Ureter (tissue), 1 donor: ENCODE measurements around the gene PLA2G2F. TPM values are rescaled to one million over a fixed set of nuclear protein-coding genes. Genes with fewer than 3 reads are reported as not detected.

Experiments used
- DNase-seq: peaks from one replicate; pipeline ENCODE4 v3.0.0-alpha.2; 2020; ENCODE audit warnings: low spot score
- total RNA-seq: library from RNA; stranded (reverse); gene quantifications from one replicate; pipeline ENCODE4 v1.2.4, GENCODE V29; 2023
- donor health status: DM: yes; HTN: yes; CAD: no.

PLA2G2F gene
- total RNA-seq, 1 donor from 2014 or later = 19.2 TPM

DNA sequence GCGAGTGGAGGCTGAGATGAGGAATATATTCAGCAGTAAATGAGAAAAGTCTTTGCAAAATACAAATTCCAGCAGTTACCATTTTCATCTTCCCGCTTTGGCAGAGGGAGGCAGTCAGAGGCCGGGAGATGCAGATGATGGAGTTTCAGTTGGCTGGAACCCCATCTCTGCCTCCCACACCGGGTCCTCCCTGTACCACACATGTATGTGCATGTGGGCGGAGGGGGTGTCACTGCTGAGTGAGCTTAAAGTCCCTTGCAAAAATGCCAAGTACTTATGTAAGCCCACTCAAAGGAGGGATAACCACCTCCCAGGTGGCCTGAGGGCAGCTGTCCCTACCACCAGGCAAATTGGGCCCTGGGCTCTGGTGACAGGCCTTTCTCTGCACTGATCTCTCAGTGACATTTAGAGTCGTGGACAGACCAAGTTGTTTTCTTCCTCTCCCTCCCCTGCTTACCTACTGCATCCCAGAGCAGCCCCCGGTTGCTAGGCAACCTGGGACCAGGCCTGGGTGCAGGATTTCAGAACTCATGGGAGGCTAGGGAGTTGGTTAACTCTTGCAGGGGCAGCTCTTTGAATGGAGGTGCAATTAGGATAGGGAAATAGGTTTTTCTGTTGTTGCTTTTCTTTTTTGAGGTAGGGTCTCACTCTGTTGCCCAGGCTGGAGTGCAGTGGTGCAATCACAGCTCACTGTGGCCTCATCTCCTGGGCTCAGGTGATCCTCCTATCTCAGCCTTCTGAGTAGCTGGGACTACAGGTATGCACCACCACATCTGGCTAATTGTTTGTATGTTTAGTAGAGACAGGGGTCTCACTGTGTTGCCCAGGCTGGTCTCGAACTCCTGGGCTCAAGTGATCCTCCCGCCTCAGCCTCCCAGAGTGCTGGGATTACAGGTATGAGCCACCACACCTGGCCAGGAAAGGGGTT is 29.7 kb downstream of the PLA2G2F start:
- DNase-seq = no peak

- DNase-seq = no peak
These were observed 30.8 kb downstream of the PLA2G2F start for GRCh38 chr1:20169932-20170331.

DNA sequence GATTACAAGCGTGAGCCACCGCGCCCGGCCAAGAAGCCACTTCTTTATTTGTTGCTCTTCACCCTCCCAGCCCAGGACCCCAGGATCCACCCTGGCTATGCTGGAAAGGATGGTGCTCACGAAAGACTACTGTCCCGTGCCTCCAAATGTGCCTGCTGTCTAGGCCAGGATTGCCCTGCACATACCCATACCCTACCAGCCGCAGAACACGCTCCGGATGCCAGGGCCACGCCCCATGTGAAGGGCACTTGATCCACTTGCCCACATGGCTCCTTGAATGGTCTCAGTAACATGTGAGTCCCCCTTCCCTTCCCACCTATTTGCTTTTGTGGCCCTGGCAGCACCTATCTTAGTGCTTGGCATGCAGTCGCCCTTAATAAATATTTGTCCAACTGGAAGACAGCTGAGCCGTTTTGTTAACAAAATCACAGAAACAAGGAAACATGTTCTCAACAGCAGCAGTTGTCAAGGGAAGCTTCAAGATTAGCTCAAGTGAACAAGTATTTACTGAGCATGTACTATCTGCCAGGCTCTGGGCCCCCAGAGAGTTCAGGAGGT is 33.0 kb downstream of the PLA2G2F start:
- no peak for DNase-seq

GRCh38 chr1:20174937-20175666 is 36.0 kb downstream of the PLA2G2F start:
- no peak for DNase-seq

DNA sequence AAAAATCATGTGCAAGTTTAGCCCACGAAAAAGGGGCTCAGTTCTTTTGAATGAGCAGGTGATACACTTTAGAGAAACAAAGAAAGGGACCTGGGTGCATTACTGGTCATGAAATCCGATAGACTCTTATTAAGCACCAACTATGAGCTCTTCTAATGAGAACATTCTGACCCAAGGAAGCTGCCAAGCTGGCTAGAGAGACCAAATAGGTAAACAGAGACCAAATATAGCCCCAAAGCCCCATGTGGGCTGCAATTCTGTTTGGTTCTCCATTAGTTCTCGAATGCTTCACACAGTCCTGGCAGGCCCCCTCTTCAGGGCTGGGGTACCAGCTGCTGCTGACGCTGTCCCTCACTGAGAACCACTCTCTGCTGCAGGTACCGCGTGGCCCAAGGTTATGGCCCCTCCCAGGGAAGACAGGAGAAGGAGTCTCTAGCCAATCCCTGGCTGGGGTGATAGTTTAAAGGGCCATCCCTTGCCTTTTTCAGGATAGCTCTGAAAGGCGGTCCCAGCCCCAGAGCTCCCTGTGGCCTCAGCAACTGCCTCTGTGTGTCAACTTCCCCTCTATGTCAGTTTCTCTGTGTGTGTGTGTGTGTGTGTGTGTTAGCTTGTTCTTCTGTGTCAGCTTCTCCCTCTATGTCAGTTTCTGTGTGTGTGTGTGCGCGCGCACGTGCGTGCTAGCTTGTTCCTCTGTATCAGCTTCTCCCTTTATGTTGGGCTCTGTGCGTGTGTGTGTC is 39.7 kb downstream of the PLA2G2F start:
- DNase-seq = no peak

- no peak for DNase-seq
These were observed 40.4 kb downstream of the PLA2G2F start for GRCh38 chr1:20179371-20180128.

GRCh38 chr1:20180129-20180843 is 41.2 kb downstream of the PLA2G2F start:
- no peak for DNase-seq

DNA sequence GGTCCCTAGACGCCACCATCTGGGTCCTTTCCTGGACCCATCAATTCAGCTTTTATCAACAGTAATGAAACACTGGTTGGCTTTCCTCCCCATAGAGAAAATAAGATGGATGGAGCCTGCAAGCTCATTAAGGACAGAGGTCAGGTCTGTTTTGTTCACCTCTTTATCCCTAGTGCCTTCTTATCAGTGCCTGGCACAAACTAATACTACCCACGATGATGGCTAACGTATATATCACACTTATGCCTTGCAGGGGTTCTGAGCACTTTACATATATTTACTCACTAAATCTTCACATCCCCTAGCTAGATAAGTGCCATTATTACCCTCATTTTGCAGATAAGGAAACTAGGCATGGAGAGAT is 41.7 kb downstream of the PLA2G2F start:
- no peak for DNase-seq

DNA sequence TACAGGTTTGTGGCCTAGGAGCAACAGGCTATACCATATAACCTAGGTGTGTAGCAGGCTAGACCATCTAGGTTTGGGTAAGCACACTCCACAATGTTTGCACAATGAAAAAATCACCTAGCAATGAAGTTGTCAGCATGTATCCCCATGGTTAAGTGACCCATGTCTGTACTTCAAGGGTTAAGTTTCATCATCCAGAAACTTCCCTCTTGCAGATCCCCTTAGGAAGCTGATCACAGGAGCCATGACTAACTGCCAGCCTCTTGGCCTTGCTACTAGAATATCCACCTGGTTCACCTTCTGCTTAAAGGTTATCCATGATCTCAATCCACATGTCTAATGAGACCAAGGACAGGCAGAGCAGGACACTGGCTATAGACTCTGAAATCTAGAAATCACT is 43.3 kb downstream of the PLA2G2F start:
- DNase-seq = no peak

DNA sequence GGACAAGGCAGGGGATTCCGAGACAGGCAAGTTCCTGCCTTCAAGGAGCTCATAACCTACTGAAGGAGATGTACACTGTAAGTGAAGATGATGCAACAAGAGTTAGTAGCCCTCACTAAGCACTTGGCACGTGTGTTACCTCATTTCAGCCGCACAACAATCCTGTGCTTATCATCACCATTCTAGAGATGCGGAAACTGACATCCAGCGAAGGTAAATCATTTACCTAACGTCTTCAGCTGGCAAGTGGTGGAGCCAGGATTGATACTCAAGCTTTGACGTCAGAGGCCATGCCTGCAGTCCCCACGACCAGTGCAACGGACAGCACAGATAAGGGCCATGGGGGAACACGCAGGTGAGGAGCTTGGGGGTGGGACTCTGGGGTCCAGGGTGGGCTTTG is 43.9 kb downstream of the PLA2G2F start:
- no peak for DNase-seq

DNA sequence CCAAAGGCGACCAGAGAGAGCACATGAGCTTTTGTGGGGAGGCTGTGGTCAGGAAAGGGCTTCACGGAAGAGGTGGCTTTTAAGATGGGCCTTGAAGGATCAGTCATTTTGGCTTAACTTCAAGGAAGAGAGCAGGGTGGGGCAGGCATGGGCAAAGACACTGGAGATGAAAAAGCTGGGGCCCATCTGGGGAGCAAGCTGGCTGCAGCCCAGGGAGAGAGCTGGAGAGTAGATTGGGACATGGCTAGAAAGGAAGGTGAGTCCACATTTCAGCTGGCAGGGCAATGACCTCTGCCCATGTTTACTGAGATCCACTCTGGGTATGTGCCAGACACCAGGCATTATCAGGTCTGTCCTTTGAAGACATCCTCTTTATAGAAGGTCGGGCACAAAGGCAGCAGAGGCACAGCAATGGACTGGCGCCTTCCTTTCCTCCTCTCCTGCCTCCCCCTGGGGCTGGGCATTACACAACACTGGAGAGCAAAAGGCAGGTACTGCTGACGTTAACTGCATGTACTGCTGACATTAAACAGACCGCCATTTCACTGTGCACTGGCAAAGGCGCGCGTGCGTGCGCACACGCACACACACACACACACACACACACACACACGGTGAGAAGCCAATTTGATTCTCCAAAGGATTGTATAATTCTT is 44.6 kb downstream of the PLA2G2F start:
- DNase-seq = no peak

GRCh38 chr1:20184481-20184900 is 45.4 kb downstream of the PLA2G2F start:
- no peak for DNase-seq

DNA sequence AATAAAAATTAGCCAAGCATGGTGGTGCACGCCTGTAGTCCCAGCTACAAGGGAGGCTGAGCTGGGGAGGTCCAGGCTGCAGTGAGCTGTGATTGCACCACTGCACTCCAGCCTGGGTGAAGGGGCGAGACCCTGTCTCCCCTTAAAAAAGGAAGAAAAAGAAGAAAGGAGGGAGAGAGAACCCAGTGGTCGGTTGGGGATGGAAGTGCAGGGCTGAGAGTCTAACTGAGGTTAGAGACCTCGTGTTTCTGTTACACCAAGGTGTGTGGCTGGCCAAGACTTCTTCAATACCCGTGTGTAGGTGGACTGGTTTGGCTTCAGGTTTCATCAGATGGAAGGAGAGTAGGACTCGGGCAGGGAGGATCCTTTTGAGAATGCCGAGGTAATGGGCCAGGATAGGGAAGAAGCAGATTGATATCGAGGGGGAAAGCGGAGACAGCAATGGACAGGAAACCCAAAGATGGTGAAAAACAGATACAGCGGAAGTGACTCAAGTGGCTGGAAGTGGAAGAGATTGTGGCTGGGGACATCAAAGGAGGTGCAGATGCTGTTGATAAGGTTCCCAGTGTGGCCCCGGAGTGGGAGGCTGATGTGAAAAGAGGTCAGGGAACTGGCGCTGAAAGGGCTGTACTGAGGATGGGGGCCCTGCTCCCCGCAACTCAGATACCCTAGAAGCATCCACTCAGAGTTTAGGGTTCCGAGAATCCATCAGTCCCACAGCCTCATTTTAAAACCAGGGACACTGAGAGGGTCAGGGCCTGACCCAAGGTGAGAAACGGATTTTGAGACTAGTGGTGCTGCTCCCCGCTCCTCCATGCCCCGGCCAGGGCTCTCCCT is 46.1 kb downstream of the PLA2G2F start:
- no peak for DNase-seq

DNA sequence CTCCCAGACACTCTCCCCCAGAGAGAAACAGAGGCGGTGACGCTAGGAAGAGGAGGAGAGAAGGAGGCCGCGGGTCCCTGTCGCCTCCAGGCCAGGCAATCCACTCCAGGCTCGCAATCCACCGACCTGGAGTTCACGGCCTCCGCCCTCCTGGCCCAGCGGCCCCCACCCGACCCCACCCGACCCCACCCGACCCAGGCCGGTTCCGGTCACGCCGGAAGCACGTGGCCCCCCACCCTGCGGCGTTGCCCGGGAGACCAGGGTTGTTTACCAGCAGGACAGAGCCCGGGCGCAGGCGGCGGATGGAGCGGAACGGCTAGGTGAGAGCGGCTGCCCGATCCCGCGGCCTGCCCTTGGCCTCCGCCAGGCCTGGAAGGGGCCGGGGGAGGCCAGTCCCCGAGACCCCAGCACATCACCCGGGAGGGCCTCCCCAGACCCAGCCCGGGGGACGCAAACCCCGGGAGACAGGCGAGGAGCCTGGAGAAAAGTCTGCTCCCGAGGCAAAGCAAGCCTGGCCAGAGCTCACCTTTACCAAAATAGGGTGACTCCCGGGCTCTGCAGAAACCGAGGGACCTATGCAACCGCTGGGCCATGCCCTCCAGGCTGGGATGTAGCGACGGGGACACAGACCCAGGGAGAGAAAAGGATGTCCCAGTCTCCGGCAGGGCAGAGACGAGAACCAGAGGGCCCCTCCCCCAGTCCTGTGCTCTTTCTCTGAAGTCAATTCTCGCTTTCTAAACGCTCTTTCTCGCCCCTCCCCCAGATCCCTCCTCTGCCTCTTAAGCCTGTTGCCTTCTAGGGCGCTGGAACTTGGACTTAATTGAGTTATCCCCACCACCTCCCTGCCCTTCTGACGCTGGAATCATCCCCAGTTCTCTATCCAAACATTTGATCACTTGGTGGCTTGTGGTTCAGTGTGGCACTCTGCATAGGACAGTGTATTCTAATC is 47.0 kb downstream of the PLA2G2F start, which contains the start of the genes PLA2G2C and UBXN10:
Gene PLA2G2C, minus strand, starts transcription at position 685 of the 949 bp plus-strand sequence. CDS start 9,155 bp downstream, outside the sequence.
Gene UBXN10, plus strand, starts transcription at position 263 of the 949 bp plus-strand sequence. CDS start 4,466 bp downstream, outside the sequence.
- peak; percentile 73 for DNase-seq

DNA sequence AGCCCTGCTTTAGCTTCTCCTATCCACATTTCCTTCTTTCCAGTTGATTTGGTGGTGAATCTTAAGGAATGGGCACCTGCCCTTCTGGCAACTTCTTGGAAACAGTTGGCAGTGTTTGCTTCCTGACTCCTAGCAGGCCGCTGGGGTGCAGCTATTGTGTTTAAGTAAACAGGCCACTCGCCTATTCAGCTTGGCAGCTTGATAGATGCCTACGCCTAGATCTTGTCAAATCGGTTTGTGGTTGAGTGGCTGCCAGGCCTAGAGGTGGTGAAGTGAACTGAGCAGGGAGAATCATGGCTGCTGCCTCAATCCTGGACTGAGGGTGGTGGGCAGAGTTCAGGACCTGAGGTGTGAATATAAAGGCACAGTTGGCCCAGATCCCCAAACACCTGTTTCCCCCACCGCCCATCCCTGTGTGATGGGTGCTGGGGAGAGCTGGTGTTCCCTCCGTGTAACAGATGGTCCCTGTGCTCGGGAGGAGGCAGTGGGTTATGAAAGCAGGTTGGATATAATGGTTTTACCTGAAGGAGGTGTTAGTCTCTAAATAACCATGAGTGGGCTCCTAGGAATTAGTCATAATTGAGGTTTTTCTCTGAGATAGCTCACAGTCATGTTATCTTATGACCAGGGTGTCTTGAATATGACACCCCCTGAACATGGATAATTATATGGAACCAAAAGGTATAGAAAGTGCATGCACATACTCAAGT is 48.1 kb downstream of the PLA2G2F start:
- DNase-seq = peak; percentile 77

DNA sequence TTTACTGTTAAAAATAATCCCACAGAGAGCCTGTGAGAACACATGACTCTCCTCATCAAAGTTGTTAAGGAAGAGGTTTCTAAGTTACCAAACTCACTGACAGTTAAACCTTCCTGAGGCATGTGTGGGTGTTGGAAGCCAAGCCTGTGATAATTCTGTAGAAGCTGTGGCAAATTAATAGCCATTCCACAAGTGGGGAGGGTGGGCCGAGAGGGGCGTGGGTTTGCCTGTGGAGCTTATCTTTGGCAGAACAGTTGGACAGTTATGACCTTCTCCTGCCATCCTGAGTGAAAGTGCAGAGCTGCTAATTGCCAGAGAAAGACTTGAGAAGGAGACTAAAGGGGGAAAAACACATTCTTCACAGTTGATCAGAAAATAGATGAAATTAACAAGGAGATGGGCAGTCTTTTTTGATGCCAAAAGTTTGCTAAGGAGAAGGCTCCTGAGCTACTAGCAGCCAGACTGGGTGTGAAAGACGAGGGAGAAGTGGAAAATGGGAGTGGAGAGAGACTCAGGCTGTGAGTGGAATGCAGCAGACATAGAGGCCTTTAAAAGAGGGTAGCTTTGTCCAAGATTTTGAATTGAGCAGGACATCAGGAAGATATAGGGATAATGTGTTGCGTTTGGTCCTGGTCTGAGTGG is 48.8 kb downstream of the PLA2G2F start:
- DNase-seq = no peak

GRCh38 chr1:20188455-20188817 is 49.3 kb downstream of the PLA2G2F start:
- DNase-seq = no peak
